ENCODE results near the gene ERP27.
A peak's percentile ranks its signal among the peaks of the same experiment; 100 is the strongest.

Gene ERP27

DNA sequence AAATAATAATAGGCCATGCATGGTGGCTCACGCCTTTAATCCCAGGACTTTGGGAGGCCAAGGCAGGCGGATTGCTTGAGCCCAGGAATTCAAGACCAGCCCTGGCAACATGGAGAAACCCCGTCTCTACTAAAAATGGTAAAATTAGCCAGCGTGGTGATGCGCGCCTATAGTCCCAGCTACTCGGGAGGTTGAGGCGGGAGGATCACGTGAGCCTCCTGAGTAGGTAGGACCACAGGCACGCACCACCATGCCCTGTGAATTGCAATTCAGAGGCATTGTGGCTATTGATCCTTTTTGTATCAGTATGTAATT, 20.7 kb upstream of the ERP27 start:
- DNase-seq, result no peak

DNA sequence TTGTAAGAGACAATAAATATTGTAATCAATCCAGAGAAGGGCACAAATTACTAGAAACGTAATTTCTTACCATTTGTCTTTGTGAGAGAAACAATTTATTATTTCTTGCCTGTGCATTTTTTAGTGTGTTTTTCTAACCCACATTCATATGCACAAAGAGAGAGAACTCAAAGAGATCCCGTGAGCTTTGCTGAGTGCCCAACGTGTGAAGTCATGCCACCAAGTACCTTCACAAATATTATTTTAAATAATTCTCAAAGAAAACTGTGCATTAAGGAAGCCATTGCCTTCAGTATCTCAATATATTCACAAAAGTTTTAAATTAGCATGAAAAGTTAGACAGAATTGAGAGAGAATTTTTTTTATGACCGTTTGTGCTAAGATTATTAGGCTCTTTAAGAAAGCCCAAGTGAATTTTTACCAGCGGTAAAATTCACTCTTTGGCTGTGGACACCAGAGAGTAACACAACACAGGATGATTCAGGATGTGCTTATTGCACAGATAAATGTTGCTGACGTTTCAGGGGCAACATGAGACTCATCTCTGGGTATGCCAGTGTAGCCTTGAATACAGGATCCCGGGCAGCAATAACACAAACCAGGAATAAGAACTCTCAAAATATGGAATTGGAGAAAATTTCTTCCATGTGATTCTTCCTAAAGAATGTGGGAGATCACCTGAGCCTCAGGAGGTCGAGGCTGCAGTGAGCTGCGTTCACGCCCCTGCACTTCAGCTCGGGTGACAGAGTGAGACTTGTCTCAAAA, 20.2 kb upstream of the ERP27 start:
- no peak for DNase-seq

DNA sequence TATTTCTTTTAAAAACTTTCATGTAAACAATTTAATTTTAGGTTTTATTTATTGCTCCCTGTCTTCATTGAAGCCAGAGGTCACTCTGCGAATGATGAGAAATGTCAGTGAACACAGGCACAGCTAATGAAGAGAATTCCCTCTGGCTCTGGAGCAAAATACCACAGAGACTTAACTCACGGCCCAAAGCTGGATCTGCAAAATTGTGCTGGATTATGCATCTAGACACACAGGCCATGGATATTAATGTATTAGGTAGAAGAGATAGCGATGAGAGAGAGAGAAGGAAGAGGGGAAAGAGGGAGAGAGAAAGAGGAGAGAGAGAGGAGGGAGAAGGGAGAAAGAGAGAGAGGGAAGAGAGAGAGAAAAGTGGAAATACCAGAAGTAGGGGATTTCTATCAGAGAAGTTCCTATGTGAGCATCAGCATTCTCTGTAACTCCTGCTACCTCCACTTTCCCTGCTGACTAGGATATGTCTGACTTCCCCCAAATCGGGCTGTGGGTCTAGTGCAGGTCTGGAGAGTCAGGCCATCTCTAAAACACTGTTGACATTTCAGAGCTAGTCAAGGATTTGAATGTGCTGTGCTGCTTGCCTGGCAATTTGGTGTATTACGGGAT, 19.3 kb upstream of the ERP27 start:
- no peak for DNase-seq

DNA sequence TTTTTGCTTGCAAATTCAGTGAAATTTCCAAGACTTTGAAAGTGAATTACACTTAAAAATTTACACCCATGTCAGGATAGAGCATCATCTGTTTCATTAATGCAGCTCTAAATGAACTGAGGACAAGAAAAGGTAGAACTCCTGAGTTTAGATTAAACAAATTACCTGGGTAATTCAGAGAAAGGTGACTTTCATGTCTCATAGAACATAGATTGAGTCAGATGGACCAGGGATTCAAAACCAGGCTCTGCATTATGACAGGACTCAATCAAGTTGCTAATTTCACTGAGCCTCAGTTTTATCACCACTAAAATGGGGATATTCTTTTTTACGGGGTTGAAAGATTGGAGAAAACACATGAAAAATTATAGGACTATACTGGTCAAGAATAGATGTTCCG, 18.6 kb upstream of the ERP27 start:
- no peak for DNase-seq

DNA sequence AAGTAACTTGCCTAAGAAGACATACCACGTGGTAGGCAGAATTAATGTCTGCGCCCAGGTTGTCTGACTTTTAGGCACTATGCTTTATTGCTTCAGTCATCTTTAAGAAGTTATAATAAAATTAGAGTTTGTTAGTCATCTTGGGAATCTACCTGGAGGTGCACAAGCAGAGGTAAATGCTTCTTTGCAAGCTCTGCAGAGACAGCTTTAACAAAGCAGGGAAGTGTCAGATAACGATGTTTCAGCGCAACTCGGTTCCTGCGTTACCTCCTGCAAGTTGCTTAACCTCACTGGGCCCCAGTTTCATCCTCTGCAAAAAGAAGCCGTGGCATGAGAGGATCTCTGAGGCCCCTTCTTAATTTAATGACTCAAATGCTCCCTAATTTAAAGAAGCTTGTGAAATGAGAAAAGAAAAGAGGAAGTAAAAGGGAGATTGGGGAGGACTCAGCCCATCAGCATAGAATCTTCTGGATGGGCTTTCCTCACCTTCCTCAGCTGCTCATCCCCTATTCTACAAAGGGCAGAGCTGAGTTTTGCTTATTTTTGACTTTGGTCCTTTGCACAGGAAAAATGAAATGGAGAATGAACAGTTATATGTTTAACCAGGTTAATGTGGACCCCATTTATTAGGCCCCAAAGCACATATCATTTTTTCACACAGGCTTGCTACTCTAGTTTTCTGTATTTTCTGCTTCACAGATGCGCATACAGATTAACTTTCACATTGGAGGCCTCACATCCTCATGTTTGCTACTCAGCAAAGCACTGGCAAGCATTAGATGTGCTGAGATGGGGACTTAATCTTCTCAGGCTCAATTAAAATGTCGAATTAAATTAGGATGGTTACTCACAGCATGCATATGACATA, 17.9 kb upstream of the ERP27 start:
- no peak for DNase-seq

GRCh38 chr12:14954269-14954668, 15.9 kb upstream of the ERP27 start:
- DNase-seq, result peak; percentile 75

- no peak for DNase-seq
These were observed 15.4 kb upstream of the ERP27 start for GRCh38 chr12:14953752-14954151.

DNA sequence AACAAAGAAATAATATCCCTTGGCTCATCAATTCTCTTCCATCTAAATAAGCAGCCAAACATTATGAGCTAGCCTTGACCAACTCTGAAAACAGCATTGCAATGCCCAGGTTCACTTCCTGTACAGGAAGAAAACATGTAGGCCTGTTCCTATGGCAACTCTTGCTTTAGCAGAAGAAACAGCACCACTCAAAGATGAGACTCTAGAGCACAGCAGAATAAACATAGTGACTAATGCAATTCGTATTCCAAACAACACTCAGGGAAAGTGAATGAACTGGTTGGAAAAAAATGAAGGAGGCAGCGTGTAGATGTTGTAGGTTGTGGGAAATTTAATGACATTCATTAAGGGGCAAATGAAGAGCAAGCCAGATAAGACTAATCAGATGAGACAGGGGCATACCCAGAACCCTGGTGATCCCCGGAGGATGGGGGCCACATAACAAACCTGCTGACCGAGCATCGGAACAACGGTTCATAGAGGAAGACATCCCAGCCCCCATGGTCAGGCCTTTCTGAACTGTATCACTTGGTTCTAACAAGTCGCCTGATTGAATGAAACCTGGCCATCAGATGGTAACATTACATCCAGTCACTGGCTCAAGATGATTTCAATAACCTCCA, 14.1 kb upstream of the ERP27 start:
- peak; percentile 82 for DNase-seq

- no peak for DNase-seq
These were observed 13.5 kb upstream of the ERP27 start for GRCh38 chr12:14951851-14952250.

- DNase-seq, result no peak
These were observed 12.8 kb upstream of the ERP27 start for GRCh38 chr12:14950982-14951746.

DNA sequence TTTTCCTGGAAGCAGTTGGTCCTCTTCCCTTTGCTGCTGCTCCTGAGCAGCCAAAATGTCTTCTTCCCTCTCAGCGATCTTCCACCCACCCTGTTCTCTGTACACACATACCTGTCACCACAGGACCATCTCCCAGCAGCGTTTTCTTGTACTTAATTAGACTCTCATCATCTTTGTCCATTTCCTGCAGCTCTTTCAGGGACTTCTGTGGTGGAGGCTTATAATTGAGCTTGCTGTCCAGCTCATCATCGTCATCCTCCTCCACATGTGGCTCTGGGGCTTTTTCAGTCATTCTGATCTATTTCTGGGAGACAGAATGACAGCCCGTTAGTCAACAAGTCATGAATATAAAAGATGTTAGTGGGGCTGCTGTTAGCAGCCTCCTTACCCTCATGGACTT, 12.1 kb upstream of the ERP27 start:
- DNase-seq, result no peak

DNA sequence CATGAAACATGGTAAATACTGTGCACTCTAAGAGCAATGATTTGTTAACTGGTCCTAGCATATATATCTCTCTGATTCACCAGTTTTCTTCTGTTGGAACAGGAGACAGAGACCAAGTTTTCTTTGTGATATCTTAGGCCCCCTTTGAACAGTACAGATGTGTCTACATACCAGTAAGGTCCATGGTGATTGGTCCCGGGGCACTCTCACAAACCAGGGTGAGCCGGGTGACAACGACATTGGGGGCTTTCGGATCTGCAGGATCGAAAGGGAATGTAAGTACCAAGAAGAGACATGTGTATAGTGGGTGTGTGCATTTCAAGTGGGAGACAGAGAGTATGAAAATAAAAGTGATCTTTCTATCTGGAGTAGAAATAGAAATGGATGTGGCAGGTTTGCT, 11.3 kb upstream of the ERP27 start:
- no peak for DNase-seq

GRCh38 chr12:14948672-14949071, 10.3 kb upstream of the ERP27 start:
- peak; percentile 68 for DNase-seq

GRCh38 chr12:14946861-14947260, 8.5 kb upstream of the ERP27 start:
- DNase-seq, result peak; percentile 35

- no peak for DNase-seq
These were observed 7.8 kb upstream of the ERP27 start for GRCh38 chr12:14946162-14946561.

DNA sequence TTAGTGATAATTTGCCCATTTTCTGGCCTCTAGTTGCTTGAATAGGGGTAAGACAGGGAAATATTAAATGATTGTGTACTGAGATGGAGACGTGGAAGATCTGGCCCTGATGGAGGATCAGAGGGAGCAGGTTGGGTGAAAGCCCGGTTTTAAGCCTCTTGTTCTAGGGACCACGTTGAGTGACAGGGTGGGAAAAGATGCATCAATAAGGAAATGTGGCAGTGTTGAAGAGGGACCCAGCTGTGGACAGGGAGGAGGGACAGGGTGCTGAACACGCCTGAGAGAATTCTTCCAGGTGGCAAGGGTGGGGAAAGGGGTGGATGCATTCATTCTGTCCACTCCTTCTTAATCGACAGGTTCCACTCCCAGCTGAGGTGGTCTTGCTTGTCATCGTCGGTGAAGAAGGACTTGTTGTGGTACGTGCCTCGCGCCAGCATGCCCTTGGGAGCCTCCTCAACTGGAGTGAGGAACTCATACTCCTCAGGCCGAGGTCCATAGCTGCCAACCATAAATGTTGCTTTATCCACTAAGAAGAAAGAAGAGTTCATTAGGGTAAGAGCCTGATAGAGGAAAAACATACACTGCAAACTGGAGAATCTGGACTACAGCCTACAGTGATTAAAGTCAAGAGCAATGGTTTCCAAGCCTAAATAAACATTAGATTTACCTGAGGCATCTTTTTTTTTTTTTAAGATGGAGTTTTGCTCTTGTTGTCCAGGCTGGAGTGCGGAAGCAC, 4.0 kb upstream of the ERP27 start:
- DNase-seq, result no peak

GRCh38 chr12:14941369-14941768, 3.0 kb upstream of the ERP27 start:
- DNase-seq, result no peak

DNA sequence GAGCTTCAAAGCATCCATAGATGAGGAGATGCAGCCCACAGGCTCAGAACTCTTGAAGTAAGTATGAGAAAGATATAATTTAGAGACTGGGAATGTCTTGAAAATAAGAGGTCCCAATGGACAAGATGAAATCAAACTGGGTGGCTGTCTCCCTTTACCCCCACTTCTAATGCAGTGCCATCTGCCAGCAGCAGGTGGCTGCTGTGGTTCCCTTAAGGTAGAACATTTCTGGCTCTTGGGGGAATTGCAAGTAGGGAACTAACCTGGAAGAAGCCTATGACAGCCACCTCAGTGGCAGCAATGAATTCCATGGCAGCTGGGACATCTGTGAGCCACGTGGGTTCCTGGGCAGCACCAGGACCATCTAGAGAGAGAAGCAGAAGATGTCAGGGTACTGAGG, 648 bp downstream of the ERP27 start:
- DNase-seq, result no peak

DNA sequence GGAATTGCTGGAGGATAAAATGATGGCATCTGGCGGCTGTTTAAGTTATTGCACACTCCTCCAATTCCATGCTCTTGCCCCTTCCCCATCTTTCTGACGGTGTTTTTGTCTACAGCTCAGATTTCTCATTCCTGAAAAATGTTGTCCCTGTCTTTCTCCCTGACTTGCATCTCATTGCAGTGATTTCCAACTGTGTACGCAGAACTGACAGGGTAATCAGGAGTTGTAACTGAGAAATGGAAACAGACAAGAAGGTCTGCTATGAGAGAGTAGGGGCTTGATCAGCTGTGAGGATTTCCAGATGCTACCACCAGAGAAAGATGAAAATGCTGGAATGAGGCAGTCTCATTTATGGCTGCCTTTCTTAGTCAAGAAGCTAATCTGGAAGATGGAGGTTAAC, 1.3 kb downstream of the ERP27 start:
- DNase-seq, result no peak

- DNase-seq, result no peak
These were observed 2.0 kb downstream of the ERP27 start for GRCh38 chr12:14936224-14936861.

- no peak for DNase-seq
These were observed 3.3 kb downstream of the ERP27 start for GRCh38 chr12:14935031-14935430.

GRCh38 chr12:14934511-14934910, 3.8 kb downstream of the ERP27 start:
- DNase-seq, result no peak
